ENCODE data around the gene RBM5. TPM values are rescaled to one million over a fixed set of nuclear protein-coding genes. Genes with fewer than 3 reads are reported as not detected.

Gene RBM5
- total RNA-seq, 1 experiment from 2014 or later = 92.1 TPM

GRCh38 chr3:50112462-50112861 lies 23.7 kb downstream of the RBM5 start:
- CTCF ChIA-PET = interaction anchor here (0.7 to 1.3 kb wide), 3 partner anchors 80 to 411 kb away, joined by 3 to 4 read pairs (median 4); no protein-coding TSS in a partner anchor
- Mint-ChIP-seq H3K36me3 (peaks cover 86% of the 10 kb centered on the region), H3K9me3 (no peaks in the 10 kb centered on the region), H3K27ac (no peak overlapping the region), H3K4me1 (peaks cover 3% of the 10 kb centered on the region; the same call in 1 of the 2 replicates), H3K4me3 (no peak overlapping the region), H3K27me3 (ENCODE audit: low read depth) (no peaks in the 10 kb centered on the region)
- no peak for ATAC-seq
- no peak for DNase-seq (ENCODE audit: low spot score)
- TF ChIP-seq NFE2L1 (CRISPR knock-in tag; IDR thresholded peaks at IDR 0.05) (no peak), CBFB (CRISPR knock-in tag; IDR thresholded peaks at IDR 0.05; ENCODE audit: low read depth) (no peak), ZNF121 (CRISPR knock-in tag; IDR thresholded peaks at IDR 0.05) (no peak), USF1 (CRISPR knock-in tag; IDR thresholded peaks at IDR 0.05) (no peak), ZSCAN18 (CRISPR knock-in tag; IDR thresholded peaks at IDR 0.05) (no peak)
- POLR2A ChIA-PET = no interaction called here

- Mint-ChIP-seq H3K27me3 (ENCODE audit: low read depth) (no peaks in the 10 kb centered on the region), H3K27ac (no peak overlapping the region), H3K36me3 (peaks cover 63% of the 10 kb centered on the region), H3K4me1 (peaks cover 10% of the 10 kb centered on the region), H3K9me3 (no peaks in the 10 kb centered on the region), H3K4me3 (no peak overlapping the region)
- TF ChIP-seq FOXK1 (CRISPR knock-in tag; IDR thresholded peaks at IDR 0.05) (no peak), SMAD4 (CRISPR knock-in tag; IDR thresholded peaks at IDR 0.05) (no peak), TEAD4 (CRISPR knock-in tag; IDR thresholded peaks at IDR 0.05) (no peak), CDX4 (CRISPR knock-in tag; IDR thresholded peaks at IDR 0.05; ENCODE audit: borderline replicate concordance) (no peak), ZNF281 (CRISPR knock-in tag; IDR thresholded peaks at IDR 0.05) (no peak), FOXP4 (CRISPR knock-in tag; IDR thresholded peaks at IDR 0.05) (no peak), MXD4 (CRISPR knock-in tag; IDR thresholded peaks at IDR 0.05; ENCODE audit: borderline replicate concordance) (no peak)
- no peak for ATAC-seq
- no peak for DNase-seq (ENCODE audit: low spot score)
- ChIA-PET CTCF (interaction anchor here (1.0 to 1.7 kb wide), 2 partner anchors 48 to 78 kb away, joined by 3 to 5 read pairs; no protein-coding TSS in a partner anchor), POLR2A (interaction anchor here (1.1 kb wide), 1 partner anchor 21 kb away, joined by 7 read pairs; no protein-coding TSS in a partner anchor)
These were observed 28.4 kb downstream of the RBM5 start for GRCh38 chr3:50117120-50117519.

GRCh38 chr3:50118237-50118636 lies 29.5 kb downstream of the RBM5 start:
- no peak for TF ChIP-seq SOX15 (CRISPR knock-in tag; IDR thresholded peaks at IDR 0.05)
- TF ChIP-seq PRRX2 (CRISPR knock-in tag; IDR thresholded peaks at IDR 0.05) = no peak
- TF ChIP-seq MYBL2 (CRISPR knock-in tag; IDR thresholded peaks at IDR 0.05) = no peak
- no peak for TF ChIP-seq HMGA2 (CRISPR knock-in tag; IDR thresholded peaks at IDR 0.05)
- TF ChIP-seq ETV6 (CRISPR knock-in tag; IDR thresholded peaks at IDR 0.05) = no peak
- TF ChIP-seq NFYB (CRISPR knock-in tag; conservative IDR thresholded peaks at IDR 0.05; ENCODE audit: low read depth) = no peak
- TF ChIP-seq CTCF (IDR thresholded peaks at IDR 0.05) = no peak
- TF ChIP-seq JUN (CRISPR knock-in tag; IDR thresholded peaks at IDR 0.05) = no peak
- TF ChIP-seq ZNF232 (CRISPR knock-in tag; IDR thresholded peaks at IDR 0.05) = no peak
- no peak for DNase-seq (ENCODE audit: low spot score)
- Mint-ChIP-seq H3K9me3 (no peaks in the 10 kb centered on the region), H3K27ac (peak overlapping the region; percentile 9; the same call in 1 of the 2 replicates), H3K4me3 (no peak overlapping the region), H3K27me3 (ENCODE audit: low read depth) (no peaks in the 10 kb centered on the region), H3K36me3 (peaks cover 57% of the 10 kb centered on the region), H3K4me1 (peaks cover 13% of the 10 kb centered on the region)
- ChIA-PET POLR2A (interaction anchor here (1.1 kb wide), 1 partner anchor 20 kb away, joined by 7 read pairs; no protein-coding TSS in a partner anchor), CTCF (no interaction called here)
- ATAC-seq = no peak

Data from WTC11 (cell line).